CD8-positive, alpha-beta memory T cell (primary cell): ENCODE measurements around the gene TMBIM1. TPM values are rescaled to one million over a fixed set of nuclear protein-coding genes. Genes with fewer than 3 reads are reported as not detected.

Experiments used
- CTCF ChIA-PET: fragments of 350-600 bp; sonication (Branson Sonifier 250); formaldehyde crosslinking; loops from one replicate; lab custom pipeline; 2021; ENCODE audit warnings: antibody characterized with exemption; lab: Charles Lee
- POLR2A ChIA-PET: fragments of 350-600 bp; sonication (Branson Sonifier 250); formaldehyde crosslinking; loops from one replicate; lab custom pipeline; 2021; ENCODE audit warnings: antibody characterized with exemption; lab: Charles Lee
- DNase-seq, 5 donors: peaks; one replicate each; pipeline versions ENCODE4 v3.0.0 to v3.0.0-alpha.2; 2020 to 2022; ENCODE audit warnings: mixed read lengths in 1 of 5
- H3K27ac ChIP-seq: one replicate; pipeline ENCODE4 v1.7.0; 2013; ENCODE audit warnings: low read depth, mild to moderate bottlenecking, low read length, moderate library complexity
- H3K27me3 ChIP-seq: 2 replicates; pipeline ENCODE4 v1.7.0; 2013; ENCODE audit warnings: low read length, mild to moderate bottlenecking; ENCODE audit not compliant: insufficient read depth, poor library complexity, severe bottlenecking
- H3K36me3 ChIP-seq: 2 replicates; pipeline ENCODE4 v1.7.0; 2013; ENCODE audit warnings: mild to moderate bottlenecking, low read length, moderate library complexity; ENCODE audit not compliant: insufficient read depth
- H3K4me1 ChIP-seq: 2 replicates; pipeline ENCODE4 v1.7.0; 2013; ENCODE audit warnings: mild to moderate bottlenecking, low read length, moderate library complexity; ENCODE audit not compliant: insufficient read depth
- H3K4me3 ChIP-seq: 2 replicates; pipeline ENCODE4 v1.7.0; 2013; ENCODE audit warnings: mild to moderate bottlenecking, low read length
- H3K9me3 ChIP-seq: 2 replicates; pipeline ENCODE4 v1.7.0; 2013; ENCODE audit warnings: mild to moderate bottlenecking, low read length
- H3K27ac Mint-ChIP-seq, 8 donors: one replicate each; pipeline ENCODE4 v1.8.0; 2020 to 2021; ENCODE audit warnings: mixed read lengths in 8 of 8, mild to moderate bottlenecking in 6 of 8, inconsistent platforms in 3 of 8, moderate library complexity in 3 of 8
- H3K27me3 Mint-ChIP-seq, 2 donors: one replicate each; pipeline ENCODE4 v1.8.0; 2020 to 2021; ENCODE audit warnings: mixed read lengths in 2 of 2, mild to moderate bottlenecking in 1 of 2, moderate library complexity in 1 of 2
- H3K36me3 Mint-ChIP-seq, 3 donors: one replicate each; pipeline ENCODE4 v1.8.0; 2020 to 2021; ENCODE audit warnings: mixed read lengths in 3 of 3, inconsistent platforms in 1 of 3, mild to moderate bottlenecking in 1 of 3
- H3K4me1 Mint-ChIP-seq, 3 donors: one replicate each; pipeline ENCODE4 v1.8.0; 2020 to 2021; ENCODE audit warnings: mixed read lengths in 3 of 3, inconsistent platforms in 1 of 3, mild to moderate bottlenecking in 1 of 3
- H3K4me3 Mint-ChIP-seq, 7 donors: one replicate each; pipeline ENCODE4 v1.8.0; 2020 to 2021; ENCODE audit warnings: mixed read lengths in 7 of 7, mild to moderate bottlenecking in 6 of 7, moderate library complexity in 4 of 7, inconsistent platforms in 2 of 7
- H3K9me3 Mint-ChIP-seq, 5 donors: one replicate each; pipeline ENCODE4 v1.8.0; 2020 to 2022; ENCODE audit warnings: mixed read lengths in 5 of 5, mild to moderate bottlenecking in 3 of 5, moderate library complexity in 2 of 5, inconsistent platforms in 1 of 5
- polyA plus RNA-seq: library from polyadenylated mRNA; unstranded; fragments of 300-500 nt; fragmentation: Illumina TruSeq; gene quantifications from one replicate; pipeline ENCODE4 v1.2.3, GENCODE V29; 2021
- total RNA-seq, 2 experiments: library from RNA; stranded (reverse); gene quantifications; one replicate each; pipeline ENCODE4 v1.2.3, GENCODE V29; 2021

Gene TMBIM1
- total and polyA plus RNA-seq, 3 experiments from 2014 or later, result 82.3 to 149 (median 92.3) TPM

GRCh38 chr2:218229851-218230250 lies 62.5 kb downstream of the TMBIM1 start:
- Mint-ChIP-seq H3K27me3 (no peaks in the 10 kb centered on the region), H3K36me3 (peaks cover 20 to 88% (median 32%) of the 10 kb centered on the region in 3 donors), H3K4me3 (peak overlapping the region in 5 of 7 donors; percentile 57 to 79 (median 67)), H3K4me1 (peaks cover 69 to 87% (median 84%) of the 10 kb centered on the region in 3 donors), H3K27ac (peak overlapping the region; percentile 53 to 96 (median 90)), H3K9me3 (no peaks in the 10 kb centered on the region)
- Histone ChIP-seq H3K9me3 (no peaks in the 10 kb centered on the region), H3K27ac (no peak overlapping the region), H3K27me3 (no peaks in the 10 kb centered on the region), H3K4me3 (peak overlapping the region; percentile 10), H3K4me1 (peaks cover 57% of the 10 kb centered on the region), H3K36me3 (peaks cover 52% of the 10 kb centered on the region)
- CTCF ChIA-PET, result interaction anchor here (1.0 to 2.6 kb wide), 6 partner anchors 10 to 57 kb away, joined by 4 to 13 read pairs (median 8); partner anchors contain the start of genes AAMP, ARPC2 and PNKD
- POLR2A ChIA-PET, result interaction anchor here (0.6 to 2.5 kb wide), 7 partner anchors 9 to 976 kb away, joined by 3 to 10 read pairs (median 3); partner anchors contain the start of genes AAMP, ARPC2 and ZFAND2B
- no peak for DNase-seq

- H3K4me1 ChIP-seq, result peaks cover 58% of the 10 kb centered on the region
- no peaks in the 10 kb centered on the region for H3K27me3 ChIP-seq
- CTCF ChIA-PET, result interaction anchor here (0.9 to 2.6 kb wide), 7 partner anchors 9 to 167 kb away, joined by 3 to 13 read pairs (median 6); partner anchors contain the start of genes AAMP, ARPC2 and PNKD
- no peak overlapping the region for H3K27ac ChIP-seq
- peaks cover 74 to 87% (median 85%) of the 10 kb centered on the region in 3 donors for H3K4me1 Mint-ChIP-seq
- peak overlapping the region; percentile 73 to 94 (median 92) for H3K27ac Mint-ChIP-seq
- POLR2A ChIA-PET, result interaction anchor here (0.6 to 2.5 kb wide), 7 partner anchors 8 to 977 kb away, joined by 3 to 10 read pairs (median 5); partner anchors contain the start of genes AAMP, ARPC2 and ZFAND2B
- H3K4me3 Mint-ChIP-seq, result peak overlapping the region; percentile 51 to 82 (median 75)
- peaks cover 50% of the 10 kb centered on the region for H3K36me3 ChIP-seq
- H3K9me3 ChIP-seq, result no peaks in the 10 kb centered on the region
- H3K4me3 ChIP-seq, result no peak overlapping the region
- DNase-seq, result peak in 4 of 5 donors; percentile 24 to 59 (median 49)
- no peaks in the 10 kb centered on the region for H3K9me3 Mint-ChIP-seq
- no peaks in the 10 kb centered on the region for H3K27me3 Mint-ChIP-seq
- peaks cover 18 to 88% (median 33%) of the 10 kb centered on the region in 3 donors for H3K36me3 Mint-ChIP-seq
Observed at GRCh38 chr2:218229239-218229638, 63.1 kb downstream of the TMBIM1 start.

- H3K9me3 ChIP-seq, result no peaks in the 10 kb centered on the region
- POLR2A ChIA-PET, result interaction anchor here (0.7 to 2.5 kb wide), 7 partner anchors 8 to 978 kb away, joined by 3 to 10 read pairs (median 5); partner anchors contain the start of genes ARPC2 and ZFAND2B
- CTCF ChIA-PET, result interaction anchor here (0.9 to 2.7 kb wide), 6 partner anchors 9 to 167 kb away, joined by 3 to 13 read pairs (median 8); partner anchors contain the start of genes AAMP, ARPC2 and PNKD
- H3K27me3 ChIP-seq, result no peaks in the 10 kb centered on the region
- Mint-ChIP-seq H3K4me1 (peaks cover 77 to 89% (median 85%) of the 10 kb centered on the region in 3 donors), H3K36me3 (peaks cover 23 to 88% (median 30%) of the 10 kb centered on the region in 3 donors), H3K27ac (peak overlapping the region; percentile 73 to 94 (median 92)), H3K4me3 (peak overlapping the region in 6 of 7 donors; percentile 1 to 82 (median 56)), H3K9me3 (no peaks in the 10 kb centered on the region), H3K27me3 (no peaks in the 10 kb centered on the region)
- DNase-seq, result no peak
- H3K36me3 ChIP-seq, result peaks cover 47% of the 10 kb centered on the region
- no peak overlapping the region for H3K4me3 ChIP-seq
- H3K4me1 ChIP-seq, result peaks cover 65% of the 10 kb centered on the region
- H3K27ac ChIP-seq, result no peak overlapping the region
Observed at GRCh38 chr2:218228366-218229090, 63.8 kb downstream of the TMBIM1 start.

- no peaks in the 10 kb centered on the region for H3K9me3 ChIP-seq
- peak overlapping the region in 6 of 7 donors; percentile 34 to 59 (median 46) for H3K4me3 Mint-ChIP-seq
- H3K27ac Mint-ChIP-seq, result peak overlapping the region; percentile 11 to 98 (median 82)
- H3K4me3 ChIP-seq, result no peak overlapping the region
- no peaks in the 10 kb centered on the region for H3K9me3 Mint-ChIP-seq
- ChIA-PET POLR2A (interaction anchor here (0.9 to 2.0 kb wide), 2 partner anchors 9 to 44 kb away, joined by 3 to 7 read pairs; partner anchors contain the start of genes ARPC2 and PNKD), CTCF (interaction anchor here (1.2 to 2.7 kb wide), 7 partner anchors 10 to 46 kb away, joined by 3 to 9 read pairs (median 5); partner anchors contain the start of genes AAMP, ARPC2 and PNKD)
- no peak overlapping the region for H3K27ac ChIP-seq
- peaks cover 87 to 95% (median 91%) of the 10 kb centered on the region in 3 donors for H3K4me1 Mint-ChIP-seq
- H3K36me3 ChIP-seq, result peaks cover 39% of the 10 kb centered on the region
- peaks cover 17 to 89% (median 28%) of the 10 kb centered on the region in 3 donors for H3K36me3 Mint-ChIP-seq
- no peaks in the 10 kb centered on the region for H3K27me3 ChIP-seq
- no peaks in the 10 kb centered on the region for H3K27me3 Mint-ChIP-seq
- H3K4me1 ChIP-seq, result peaks cover 81% of the 10 kb centered on the region
- DNase-seq, result no peak
Observed at GRCh38 chr2:218226903-218227302, 65.4 kb downstream of the TMBIM1 start.

Other genes with a start within 250 kb of the TMBIM1 start
- gene RUFY4, start 223.2 kb downstream of the TMBIM1 start, total RNA-seq, result not detected
- gene RUFY4, start 223.2 kb downstream of the TMBIM1 start, polyA plus RNA-seq, result not detected
- gene CXCR2, start 166.5 kb downstream of the TMBIM1 start, total RNA-seq, result not detected
- 0.85 TPM for gene CXCR2, start 166.5 kb downstream of the TMBIM1 start, polyA plus RNA-seq
- gene CXCR1, start 125.5 kb downstream of the TMBIM1 start, total RNA-seq, result not detected
- gene CXCR1, start 125.5 kb downstream of the TMBIM1 start, polyA plus RNA-seq, result 1.1 TPM
- 100 to 1,000 TPM; 575 to 600 TPM for gene ARPC2, start 75.3 kb downstream of the TMBIM1 start, total RNA-seq
- 970 TPM for gene ARPC2, start 75.3 kb downstream of the TMBIM1 start, polyA plus RNA-seq
- gene GPBAR1, start 31.5 kb downstream of the TMBIM1 start, total RNA-seq, result under 1 TPM; 0.51 to 0.72 TPM
- gene GPBAR1, start 31.5 kb downstream of the TMBIM1 start, polyA plus RNA-seq, result not detected
- 10 to 100 TPM; 94.8 to 95.2 TPM for gene AAMP, start 22.4 kb downstream of the TMBIM1 start, total RNA-seq
- 86.1 TPM for gene AAMP, start 22.4 kb downstream of the TMBIM1 start, polyA plus RNA-seq
- 10 to 100 TPM; 26.8 to 31.6 TPM for gene PNKD, start 22.0 kb downstream of the TMBIM1 start, total RNA-seq
- 111 TPM for gene PNKD, start 22.0 kb downstream of the TMBIM1 start, polyA plus RNA-seq
- not detected for gene CATIP, start 64.4 kb upstream of the TMBIM1 start, total RNA-seq
- gene CATIP, start 64.4 kb upstream of the TMBIM1 start, polyA plus RNA-seq, result not detected
- 1 to 10 TPM; 1.1 to 2.1 TPM for gene SLC11A1, start 89.8 kb upstream of the TMBIM1 start, total RNA-seq
- 0.32 TPM for gene SLC11A1, start 89.8 kb upstream of the TMBIM1 start, polyA plus RNA-seq
- gene CTDSP1, start 107.4 kb upstream of the TMBIM1 start, total RNA-seq, result 100 to 1,000 TPM; 104 to 113 TPM
- gene CTDSP1, start 107.4 kb upstream of the TMBIM1 start, polyA plus RNA-seq, result 32.2 TPM
- not detected for gene VIL1, start 126.6 kb upstream of the TMBIM1 start, total RNA-seq
- not detected for gene VIL1, start 126.6 kb upstream of the TMBIM1 start, polyA plus RNA-seq